Subcutaneous adipose tissue (tissue), 4 donors: ENCODE data around the gene TLCD1. TPM values are rescaled to one million over a fixed set of nuclear protein-coding genes. Genes with fewer than 3 reads are reported as not detected.

Experiments used
- total RNA-seq, 4 donors: library from RNA; depleted of rRNA; stranded (reverse); fragments of >200 nt; gene quantifications; one replicate each; pipeline ENCODE4 v1.1.0, GENCODE V29; 2016
- TF ChIP-seq, protein P1 (sequence below): fragments of 450-650 bp; IDR thresholded peaks from one replicate; pipeline ENCODE4 v1.5.1; 2016; ENCODE audit warnings: low read depth, mild to moderate bottlenecking, control low read depth, antibody characterized with exemption, moderate library complexity

The TLCD1 gene
- total RNA-seq, 4 donors from 2014 or later, result 1.5 to 2.5 (median 1.6) TPM; not detected in 1

DNA sequence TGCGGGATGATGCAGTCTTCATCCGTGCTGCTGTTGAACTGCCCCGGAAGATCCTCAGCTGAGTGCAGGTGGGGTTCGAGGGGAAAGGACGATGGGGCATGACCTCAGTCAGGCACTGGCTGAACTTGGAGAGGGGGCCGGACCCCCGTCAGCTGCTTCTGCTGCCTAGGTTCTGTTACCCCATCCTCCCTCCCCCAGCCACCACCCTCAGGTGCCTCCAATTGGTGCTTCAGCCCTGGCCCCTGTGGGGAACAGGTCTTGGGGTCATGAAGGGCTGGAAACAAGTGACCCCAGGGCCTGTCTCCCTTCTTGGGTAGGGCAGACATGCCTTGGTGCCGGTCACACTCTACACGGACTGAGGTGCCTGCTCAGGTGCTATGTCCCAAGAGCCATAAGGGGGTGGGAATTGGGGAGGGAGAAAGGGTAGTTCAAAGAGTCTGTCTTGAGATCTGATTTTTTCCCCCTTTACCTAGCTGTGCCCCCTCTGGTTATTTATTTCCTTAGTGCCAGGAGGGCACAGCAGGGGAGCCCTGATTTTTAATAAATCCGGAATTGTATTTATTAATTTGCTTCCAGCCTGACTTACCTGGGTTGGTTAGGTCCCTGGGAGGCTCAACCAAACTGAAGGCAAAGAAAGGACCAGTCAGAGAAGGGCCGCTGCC lies 23.6 kb upstream of the TLCD1 start:
- TF ChIP-seq, protein P1, sequence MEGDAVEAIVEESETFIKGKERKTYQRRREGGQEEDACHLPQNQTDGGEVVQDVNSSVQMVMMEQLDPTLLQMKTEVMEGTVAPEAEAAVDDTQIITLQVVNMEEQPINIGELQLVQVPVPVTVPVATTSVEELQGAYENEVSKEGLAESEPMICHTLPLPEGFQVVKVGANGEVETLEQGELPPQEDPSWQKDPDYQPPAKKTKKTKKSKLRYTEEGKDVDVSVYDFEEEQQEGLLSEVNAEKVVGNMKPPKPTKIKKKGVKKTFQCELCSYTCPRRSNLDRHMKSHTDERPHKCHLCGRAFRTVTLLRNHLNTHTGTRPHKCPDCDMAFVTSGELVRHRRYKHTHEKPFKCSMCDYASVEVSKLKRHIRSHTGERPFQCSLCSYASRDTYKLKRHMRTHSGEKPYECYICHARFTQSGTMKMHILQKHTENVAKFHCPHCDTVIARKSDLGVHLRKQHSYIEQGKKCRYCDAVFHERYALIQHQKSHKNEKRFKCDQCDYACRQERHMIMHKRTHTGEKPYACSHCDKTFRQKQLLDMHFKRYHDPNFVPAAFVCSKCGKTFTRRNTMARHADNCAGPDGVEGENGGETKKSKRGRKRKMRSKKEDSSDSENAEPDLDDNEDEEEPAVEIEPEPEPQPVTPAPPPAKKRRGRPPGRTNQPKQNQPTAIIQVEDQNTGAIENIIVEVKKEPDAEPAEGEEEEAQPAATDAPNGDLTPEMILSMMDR, result no peak

DNA sequence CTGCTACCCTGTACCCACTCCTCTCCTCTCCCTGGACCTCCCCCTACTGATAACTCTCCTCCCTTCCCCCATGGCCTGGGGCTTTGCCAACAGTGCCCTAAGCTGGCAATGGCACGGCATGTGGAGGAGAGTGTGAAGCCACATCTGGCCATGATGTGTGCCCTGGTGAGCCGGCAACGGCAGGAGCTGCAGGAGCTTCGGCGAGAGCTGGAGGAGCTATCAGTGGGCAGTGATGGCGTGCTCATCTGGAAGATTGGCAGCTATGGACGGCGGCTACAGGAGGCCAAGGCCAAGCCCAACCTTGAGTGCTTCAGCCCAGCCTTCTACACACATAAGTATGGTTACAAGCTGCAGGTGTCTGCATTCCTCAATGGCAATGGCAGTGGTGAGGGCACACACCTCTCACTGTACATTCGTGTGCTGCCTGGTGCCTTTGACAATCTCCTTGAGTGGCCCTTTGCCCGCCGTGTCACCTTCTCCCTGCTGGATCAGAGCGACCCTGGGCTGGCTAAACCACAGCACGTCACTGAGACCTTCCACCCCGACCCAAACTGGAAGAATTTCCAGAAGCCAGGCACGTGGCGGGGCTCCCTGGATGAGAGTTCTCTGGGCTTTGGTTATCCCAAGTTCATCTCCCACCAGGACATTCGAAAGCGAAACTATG lies 23.0 kb upstream of the TLCD1 start:
- TF ChIP-seq, protein P1, result no peak

DNA sequence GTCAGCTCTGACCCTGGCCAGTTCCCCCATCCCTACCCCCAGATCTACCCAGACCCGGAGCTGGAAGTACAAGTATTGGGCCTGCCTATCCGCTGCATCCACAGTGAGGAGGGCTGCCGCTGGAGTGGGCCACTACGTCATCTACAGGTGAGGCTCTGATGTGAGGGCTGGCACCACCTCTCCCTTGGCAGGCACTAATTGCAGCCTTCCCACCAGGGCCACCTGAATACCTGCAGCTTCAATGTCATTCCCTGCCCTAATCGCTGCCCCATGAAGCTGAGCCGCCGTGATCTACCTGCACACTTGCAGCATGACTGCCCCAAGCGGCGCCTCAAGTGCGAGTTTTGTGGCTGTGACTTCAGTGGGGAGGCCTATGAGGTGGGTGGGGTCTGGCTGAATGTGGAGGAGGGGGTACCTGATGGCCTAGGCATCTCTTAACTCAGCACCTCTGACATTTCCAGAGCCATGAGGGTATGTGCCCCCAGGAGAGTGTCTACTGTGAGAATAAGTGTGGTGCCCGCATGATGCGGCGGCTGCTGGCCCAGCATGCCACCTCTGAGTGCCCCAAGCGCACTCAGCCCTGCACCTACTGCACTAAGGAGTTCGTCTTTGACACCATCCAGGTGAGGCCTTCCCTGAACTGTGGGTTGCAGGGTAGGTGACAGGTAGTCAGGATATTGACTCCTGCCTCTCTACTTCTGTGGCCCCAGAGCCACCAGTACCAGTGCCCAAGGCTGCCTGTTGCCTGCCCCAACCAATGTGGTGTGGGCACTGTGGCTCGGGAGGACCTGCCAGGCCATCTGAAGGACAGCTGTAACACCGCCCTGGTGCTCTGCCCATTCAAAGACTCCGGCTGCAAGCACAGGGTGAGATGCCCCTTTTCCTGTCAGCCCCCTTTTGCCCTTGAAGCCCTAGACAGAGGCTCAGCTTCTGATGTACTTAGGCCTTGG lies 22.0 kb upstream of the TLCD1 start:
- TF ChIP-seq, protein P1, result no peak

DNA sequence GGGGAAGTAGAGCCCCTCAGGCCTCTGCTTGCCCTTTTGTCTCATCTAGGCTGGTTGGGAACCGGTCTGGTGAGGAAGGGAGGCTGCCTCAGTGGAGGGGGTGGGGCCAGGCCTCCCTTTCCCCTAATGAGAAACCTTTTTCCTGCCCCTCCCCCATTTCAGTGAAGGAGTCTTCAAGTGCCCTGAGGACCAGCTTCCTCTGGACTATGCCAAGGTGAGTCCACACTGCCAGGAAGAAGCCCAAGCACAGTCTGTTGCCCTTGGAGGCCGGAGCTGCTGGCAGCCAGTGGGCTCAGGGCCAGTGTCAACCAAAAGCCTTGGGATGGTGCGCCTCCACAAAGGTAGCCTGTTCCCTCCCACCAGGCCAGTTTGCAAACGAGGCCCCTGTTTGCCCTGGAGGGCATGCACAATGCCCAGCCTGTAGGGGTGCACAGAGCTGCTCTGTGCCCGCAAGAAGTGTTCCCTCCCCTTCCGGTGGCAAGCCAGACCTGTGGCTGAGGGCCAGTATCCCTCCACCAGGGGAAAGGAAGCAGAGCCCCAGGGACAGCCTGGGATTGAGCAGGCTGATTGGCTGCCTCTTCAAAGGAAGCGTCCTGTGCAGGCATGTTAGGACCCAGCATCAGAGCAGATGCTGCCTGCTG lies 21.1 kb upstream of the TLCD1 start:
- TF ChIP-seq, protein P1, result no peak

DNA sequence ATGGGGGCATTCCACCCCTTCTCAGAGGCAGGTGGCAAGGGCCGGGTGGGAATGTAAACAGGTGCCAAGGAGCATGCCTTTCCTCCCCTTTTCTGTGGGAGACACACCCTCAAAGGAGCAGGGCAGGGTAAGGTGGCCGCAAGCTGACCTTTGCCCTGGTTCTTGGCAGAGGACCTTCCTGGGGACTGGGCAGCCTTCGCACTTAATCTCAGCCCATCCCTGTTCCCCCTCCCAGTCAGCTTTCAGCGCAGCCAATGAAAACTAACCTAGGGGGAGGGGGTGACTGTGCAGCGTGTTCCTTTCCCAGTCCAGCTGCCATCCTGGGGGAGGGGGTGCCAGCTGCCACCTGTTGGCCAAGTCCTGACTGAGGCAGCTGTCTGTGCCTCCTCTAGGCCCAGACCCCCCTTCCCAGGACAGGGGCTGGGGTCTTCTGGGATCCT lies 20.6 kb upstream of the TLCD1 start:
- TF ChIP-seq, protein P1, result no peak

DNA sequence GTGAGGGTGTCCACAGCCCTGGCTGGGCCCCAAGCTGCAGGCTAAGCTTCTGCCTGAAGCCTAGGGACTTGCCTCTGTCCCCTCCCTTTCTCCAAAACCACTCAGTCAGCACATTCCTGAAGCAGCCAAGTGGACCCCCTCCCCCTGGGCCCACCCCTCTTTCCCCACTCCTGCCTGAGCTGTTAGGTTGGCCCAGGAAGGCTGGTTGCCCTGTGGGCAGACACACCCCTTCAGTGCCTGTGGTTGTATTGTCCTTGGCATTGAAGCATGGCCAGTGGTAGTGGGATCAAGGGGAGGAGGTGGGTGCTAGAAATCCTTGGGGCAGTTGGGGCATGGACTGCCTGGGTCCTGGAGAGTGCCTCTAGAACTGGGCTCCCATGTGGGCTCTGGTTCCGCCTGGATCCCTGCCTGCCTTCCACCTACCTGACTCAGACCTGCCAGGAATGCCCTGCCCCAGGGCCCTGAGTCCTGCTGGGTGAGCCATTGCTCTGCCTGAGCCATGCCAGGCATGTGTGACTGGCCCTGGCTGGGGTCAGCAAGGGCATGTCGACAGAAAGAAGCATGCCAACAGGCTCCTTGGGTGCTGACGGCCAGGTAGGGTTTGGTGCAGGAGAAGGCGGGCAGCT lies 19.9 kb upstream of the TLCD1 start:
- TF ChIP-seq, protein P1, result no peak
